AG08395 (cell line): ENCODE measurements around the gene OR51B4.
"Not testable (repeated sequence)": the region's sequence is repeated elsewhere in the genome, so short reads cannot be mapped to it uniquely, and the experiment has no call there.

ENCODE experiments used
- DNase-seq: peaks from one replicate; pipeline ENCODE4 v3.0.0; 2012; ENCODE audit warnings: mixed read lengths, low spot score

Gene OR51B4, protein sequence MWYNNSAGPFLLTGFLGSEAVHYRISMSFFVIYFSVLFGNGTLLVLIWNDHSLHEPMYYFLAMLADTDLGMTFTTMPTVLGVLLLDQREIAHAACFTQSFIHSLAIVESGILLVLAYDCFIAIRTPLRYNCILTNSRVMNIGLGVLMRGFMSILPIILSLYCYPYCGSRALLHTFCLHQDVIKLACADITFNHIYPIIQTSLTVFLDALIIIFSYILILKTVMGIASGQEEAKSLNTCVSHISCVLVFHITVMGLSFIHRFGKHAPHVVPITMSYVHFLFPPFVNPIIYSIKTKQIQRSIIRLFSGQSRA

DNA sequence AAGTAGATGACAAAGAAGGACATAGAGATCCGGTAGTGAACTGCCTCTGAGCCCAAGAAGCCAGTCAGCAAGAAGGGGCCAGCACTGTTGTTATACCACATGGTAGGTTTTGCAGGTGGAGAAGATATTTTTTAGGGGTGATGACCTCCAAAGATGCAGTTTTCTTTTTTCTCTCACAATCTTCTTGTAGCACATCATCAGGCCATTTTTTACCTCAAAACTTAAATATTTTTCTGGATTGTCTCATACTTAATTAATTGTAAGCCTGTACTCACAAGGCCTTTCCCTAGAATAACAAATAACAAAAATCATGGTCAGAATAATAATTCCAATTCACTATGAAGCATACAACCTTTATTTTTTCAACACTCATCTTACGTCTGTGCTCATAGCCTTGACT lies at the start of gene OR51B4:
Gene OR51B4 (minus strand): TSS at position 101 of the 400 bp plus-strand sequence. CDS start 0 bp downstream, at position 101.
- DNase-seq = no peak

GRCh38 chr11:5351208-5351607 lies 49.5 kb upstream of the OR51B4 start, which contains the start of gene OR51B6:
OR51B6 (plus strand) TSS chr11:5351508; CDS start chr11:5351508, 0 bp downstream.
- no peak for DNase-seq

DNA sequence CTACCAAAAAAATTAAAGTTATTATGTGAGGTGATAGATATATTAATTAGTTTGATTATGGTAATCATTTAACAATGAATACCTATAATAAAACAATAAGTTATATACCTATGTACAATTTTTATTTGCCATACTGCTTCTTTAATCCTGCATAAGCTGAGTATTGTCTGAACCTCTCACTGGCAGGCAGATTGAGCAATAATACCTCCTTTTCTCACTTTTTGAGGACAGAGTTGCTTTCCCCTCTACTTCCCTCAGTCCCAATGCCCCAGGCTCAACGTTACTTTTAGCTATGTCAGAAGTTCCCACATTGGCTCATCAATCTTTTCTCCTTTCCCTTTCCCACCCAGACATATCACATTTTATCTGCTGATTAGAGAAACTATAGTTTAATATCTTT lies 47.8 kb upstream of the OR51B4 start:
- no peak for DNase-seq

DNA sequence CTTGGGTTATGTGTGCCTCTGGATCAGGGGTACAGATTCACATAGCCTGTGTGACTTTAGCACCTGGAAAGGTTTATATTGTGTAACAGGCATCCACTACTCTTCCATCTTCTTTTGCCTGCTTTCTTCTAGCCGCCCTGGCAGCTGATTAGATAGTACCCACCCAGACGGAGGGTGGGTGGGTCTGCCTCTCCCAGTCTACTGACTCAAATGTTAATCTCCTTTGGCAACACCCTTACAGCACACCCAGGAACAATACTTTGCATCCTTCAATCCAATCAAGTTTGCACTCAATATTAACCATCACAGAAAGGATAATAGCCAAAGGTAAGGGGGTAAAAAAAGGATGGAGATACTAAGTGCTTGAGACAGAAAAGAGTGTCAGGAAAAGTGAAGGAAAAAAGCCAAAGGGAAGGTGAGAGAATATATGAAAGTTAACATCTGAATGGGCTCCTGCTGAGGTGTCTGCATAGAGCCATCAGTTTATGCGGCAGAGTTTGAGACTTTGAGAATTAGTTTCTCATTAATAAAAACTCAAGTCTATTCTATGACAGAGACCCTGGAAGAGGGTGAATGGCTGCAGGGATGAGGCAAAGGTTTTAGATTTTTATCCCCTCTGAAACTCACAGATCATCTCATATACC lies 46.9 kb upstream of the OR51B4 start:
- DNase-seq = no peak

- no peak for DNase-seq
Measured at GRCh38 chr11:5345831-5346230, 44.1 kb upstream of the OR51B4 start.

DNA sequence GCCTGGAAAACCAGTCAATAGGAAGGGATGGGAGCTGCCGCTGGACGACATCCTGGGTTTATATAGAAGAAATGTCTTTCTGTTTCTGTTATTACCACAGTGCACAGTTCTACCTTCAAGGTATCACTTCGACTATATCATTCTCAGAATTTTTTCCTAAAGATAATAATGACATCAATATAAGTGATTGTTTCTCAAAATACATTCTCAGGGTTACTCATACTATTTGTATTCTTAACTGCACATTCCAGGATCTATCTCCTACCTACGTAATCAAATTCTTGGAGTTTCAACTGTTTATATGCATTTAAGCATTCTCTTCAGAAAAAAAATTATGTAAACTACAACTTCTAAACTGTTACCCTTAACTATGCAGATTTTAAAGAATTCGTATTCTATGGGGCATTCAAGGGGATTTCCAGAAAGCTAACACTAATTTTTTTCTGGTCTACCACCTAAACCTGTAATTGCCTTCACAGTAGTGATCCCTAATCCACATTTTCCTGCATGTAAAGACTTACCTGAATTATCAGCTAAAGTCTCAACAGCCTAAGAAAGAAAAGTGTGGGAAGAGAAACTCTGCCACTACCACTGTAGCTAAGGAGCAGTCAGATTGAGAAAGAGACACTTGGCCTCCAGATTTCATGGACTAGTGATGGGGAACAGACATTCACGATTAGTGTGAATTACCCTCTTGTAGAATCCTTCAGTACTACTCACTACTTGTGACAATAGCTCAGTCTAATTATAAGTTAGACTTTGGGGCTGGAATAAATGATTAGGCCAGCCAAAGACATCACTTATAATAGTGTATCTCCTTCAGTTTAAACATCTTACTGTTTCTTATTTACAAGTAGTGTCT lies 42.0 kb upstream of the OR51B4 start, which contains the start of gene OR51B5:
Gene OR51B5 (minus strand): TSS at position 51 of the 862 bp plus-strand sequence. CDS start 0 bp downstream, at position 51.
- DNase-seq = no peak

GRCh38 chr11:5339771-5340322 lies 38.1 kb upstream of the OR51B4 start:
- no peak for DNase-seq

GRCh38 chr11:5337253-5337652 lies 35.5 kb upstream of the OR51B4 start:
- not testable (repeated sequence) for DNase-seq

- peak; percentile 32 for DNase-seq
Measured at GRCh38 chr11:5336331-5336730, 34.6 kb upstream of the OR51B4 start.

- no peak for DNase-seq
Measured at GRCh38 chr11:5335170-5335569, 33.4 kb upstream of the OR51B4 start.

DNA sequence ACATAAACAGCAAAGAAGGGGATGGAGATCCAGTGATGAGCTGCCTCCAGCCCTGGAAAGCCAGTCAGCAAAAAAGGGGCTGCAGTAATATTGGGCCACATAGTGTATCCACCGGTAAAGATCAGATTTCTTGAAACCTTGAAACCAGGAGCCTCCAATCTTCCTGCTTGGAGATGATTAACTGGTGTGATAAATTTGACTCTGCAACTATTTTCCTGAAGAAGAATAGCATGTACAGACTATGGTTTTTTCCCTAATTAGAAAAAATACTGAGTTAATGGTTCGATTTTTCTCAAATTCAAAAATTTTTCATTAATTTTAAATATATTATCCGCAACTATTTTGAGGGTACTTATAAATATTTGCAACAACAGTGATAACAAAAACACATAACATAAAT lies 22.5 kb upstream of the OR51B4 start, which contains the start of gene OR51B2:
Gene OR51B2 (minus strand): TSS at position 101 of the 400 bp plus-strand sequence. CDS start 0 bp downstream, at position 101.
- no peak for DNase-seq

DNA sequence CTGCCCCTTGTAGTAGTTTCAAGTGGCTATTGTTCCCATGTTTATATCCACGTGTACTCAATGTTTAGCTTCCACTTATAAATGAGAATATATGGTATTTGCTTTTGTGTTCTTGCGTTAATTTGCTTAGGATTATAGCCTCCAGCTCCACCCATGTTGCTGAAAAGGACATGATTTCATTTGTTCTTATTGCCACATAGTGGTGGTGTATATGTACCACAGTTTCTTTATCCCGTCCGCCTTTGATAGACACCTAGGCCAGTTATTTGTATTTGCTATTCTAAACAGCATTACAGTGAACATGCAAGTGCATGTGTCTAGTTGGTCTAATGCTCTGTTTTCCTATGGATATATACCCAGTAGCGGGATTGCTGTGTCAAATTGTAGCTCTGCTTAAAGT lies 15.5 kb upstream of the OR51B4 start:
- no peak for DNase-seq

DNA sequence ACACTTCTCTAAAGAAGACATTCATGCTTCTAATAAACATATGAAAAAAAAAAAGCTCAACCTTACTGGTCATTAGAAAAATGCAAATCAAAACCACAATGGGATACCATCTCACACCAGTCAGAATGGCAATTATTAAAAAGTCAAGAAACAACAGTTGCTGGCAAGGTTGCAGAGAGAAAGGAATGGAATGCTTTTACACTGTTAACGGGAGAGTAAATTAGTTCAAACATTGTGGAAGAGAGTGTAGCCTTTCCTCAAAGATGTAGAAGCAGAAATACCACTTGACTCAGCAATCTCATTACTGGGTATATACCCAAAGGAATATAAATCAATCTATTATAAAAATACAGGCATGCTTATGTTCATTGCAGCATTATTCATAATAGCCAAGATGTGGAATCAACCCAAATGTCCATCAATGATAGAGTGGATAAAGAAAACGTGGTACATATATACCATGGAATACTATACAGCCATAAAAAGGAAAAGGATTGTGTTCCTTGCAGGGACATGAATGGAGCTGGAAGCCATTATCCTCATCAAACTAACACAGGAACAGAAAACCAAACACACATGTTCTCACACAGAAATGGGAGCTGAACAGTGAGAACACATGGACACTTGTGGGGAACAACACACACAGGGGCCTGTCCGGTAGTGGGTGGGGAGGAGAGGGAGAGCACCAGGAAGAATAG lies 11.7 kb upstream of the OR51B4 start:
- not testable (repeated sequence) for DNase-seq

- no peak for DNase-seq
Measured at GRCh38 chr11:5310423-5310822, 8.7 kb upstream of the OR51B4 start.

DNA sequence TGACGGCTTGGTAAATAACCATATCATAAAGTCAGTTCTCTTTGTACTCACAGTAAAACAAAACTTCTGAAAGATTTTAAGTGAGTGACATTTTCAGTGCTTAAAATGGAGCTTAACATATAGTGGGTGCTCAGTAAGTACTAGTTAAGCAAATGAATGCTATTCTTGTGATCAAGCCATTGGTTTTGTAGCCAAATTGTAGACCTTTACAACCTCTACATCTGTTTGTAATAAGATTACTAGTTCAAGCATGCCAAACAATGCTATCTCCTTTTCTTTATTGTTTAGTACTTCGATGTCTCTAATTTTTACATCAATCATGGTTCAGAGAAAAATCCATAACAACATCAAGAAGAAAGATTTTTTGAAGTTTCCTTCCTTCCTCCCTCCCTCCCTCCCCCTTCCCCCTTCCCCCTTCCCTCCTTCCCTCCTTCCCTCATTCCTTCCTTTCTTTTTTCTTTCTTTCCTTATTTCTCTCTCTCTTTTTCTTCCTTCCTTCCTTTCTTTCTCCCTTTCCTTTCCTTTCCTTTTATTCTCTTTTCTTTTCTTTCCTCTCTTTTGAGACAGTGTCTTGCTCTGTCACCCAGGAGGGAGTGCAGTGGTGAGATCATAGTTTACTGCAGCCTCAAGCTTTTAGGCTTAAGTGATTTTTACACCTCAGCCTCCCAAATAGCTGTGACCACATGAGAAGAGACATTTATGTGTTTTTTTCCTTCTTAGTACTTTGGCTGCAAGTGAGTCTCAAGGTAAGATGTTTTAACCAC lies 5.7 kb upstream of the OR51B4 start:
- no peak for DNase-seq

- peak; percentile 47 for DNase-seq
Measured at GRCh38 chr11:5304046-5304445, 2.3 kb upstream of the OR51B4 start.

GRCh38 chr11:5303626-5304025 lies 1.9 kb upstream of the OR51B4 start:
- no peak for DNase-seq

- DNase-seq = no peak
Measured at GRCh38 chr11:5300251-5300650, 1.5 kb downstream of the OR51B4 start.

GRCh38 chr11:5298451-5298850 lies 3.3 kb downstream of the OR51B4 start:
- no peak for DNase-seq

- DNase-seq = no peak
Measured at GRCh38 chr11:5297721-5298323, 3.9 kb downstream of the OR51B4 start.
